Keratinocyte (primary cell): ENCODE results near the gene PLEKHA6.

Experiments used
- EZH2 ChIP-seq: IDR thresholded peaks from one replicate; pipeline ENCODE4 v1.6.1; 2012; ENCODE audit warnings: inconsistent platforms, mild to moderate bottlenecking, low read length, moderate library complexity
- TF ChIP-seq, protein P1 (sequence below), 3 experiments: IDR thresholded peaks in 1 of 3; conservative IDR thresholded peaks in 1 of 3; optimal IDR thresholded peaks in 1 of 3; 2 replicates in 2 of 3; 3 replicates in 1 of 3; pipeline versions ENCODE3 to v1.5.1; 2011; ENCODE audit warnings: low read length in 3 of 3, mild to moderate bottlenecking in 3 of 3, moderate library complexity in 2 of 3, control low read depth in 1 of 3, inconsistent platforms in 1 of 3; ENCODE audit not compliant: insufficient read depth in 2 of 3; ENCODE audit errors: extremely low read depth in 1 of 3

DNA sequence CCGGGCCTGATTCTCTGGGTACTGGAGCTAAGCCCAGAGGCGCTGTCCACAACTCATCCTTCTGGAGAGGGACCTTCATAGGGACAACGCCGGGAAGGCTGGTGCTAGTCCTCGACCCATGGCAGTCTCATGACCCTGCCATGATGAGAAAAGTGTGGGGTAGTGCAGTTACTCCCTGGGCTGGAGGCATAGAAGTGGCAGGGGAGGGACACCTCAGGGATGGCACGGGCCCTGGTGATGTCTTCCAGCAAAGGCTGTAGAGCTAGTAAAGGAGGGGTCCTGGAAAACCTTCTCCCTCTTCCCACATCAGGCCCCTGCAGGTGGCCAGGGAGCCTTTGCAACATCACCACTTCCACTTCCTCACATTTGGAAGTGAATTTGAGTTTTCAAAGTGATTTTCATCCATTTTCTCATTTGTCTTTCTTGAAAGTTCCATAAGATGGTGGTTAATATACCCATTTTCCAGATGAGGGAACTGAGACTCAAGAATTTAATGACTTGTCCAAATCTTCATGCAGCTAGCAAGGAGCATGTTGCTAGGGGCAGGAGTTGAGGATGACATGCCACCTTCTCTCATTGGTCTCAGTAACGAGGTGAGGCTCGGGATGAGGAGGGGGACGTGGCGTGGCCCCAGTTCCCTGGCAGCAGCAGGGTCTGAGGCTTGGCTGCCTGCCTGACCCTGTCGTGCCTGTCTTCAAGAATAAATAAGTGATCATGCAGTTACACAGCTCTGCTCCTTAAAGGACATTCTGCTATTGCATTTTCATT, 142.7 kb downstream of the PLEKHA6 start:
- TF ChIP-seq, protein P1, sequence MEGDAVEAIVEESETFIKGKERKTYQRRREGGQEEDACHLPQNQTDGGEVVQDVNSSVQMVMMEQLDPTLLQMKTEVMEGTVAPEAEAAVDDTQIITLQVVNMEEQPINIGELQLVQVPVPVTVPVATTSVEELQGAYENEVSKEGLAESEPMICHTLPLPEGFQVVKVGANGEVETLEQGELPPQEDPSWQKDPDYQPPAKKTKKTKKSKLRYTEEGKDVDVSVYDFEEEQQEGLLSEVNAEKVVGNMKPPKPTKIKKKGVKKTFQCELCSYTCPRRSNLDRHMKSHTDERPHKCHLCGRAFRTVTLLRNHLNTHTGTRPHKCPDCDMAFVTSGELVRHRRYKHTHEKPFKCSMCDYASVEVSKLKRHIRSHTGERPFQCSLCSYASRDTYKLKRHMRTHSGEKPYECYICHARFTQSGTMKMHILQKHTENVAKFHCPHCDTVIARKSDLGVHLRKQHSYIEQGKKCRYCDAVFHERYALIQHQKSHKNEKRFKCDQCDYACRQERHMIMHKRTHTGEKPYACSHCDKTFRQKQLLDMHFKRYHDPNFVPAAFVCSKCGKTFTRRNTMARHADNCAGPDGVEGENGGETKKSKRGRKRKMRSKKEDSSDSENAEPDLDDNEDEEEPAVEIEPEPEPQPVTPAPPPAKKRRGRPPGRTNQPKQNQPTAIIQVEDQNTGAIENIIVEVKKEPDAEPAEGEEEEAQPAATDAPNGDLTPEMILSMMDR (optimal IDR thresholded peaks at IDR 0.05 in 1 of 3, IDR thresholded peaks at IDR 0.05 in 1 of 3, conservative IDR thresholded peaks at IDR 0.05 in 1 of 3; ENCODE audit: extremely low read depth in 1 of 3, insufficient read depth in 2 of 3, low read length in 3 of 3), result no peak
- no peak for TF ChIP-seq EZH2
